Lung (tissue), 12 donors: ENCODE results near the gene DLK2. TPM values are rescaled to one million over a fixed set of nuclear protein-coding genes. Genes with fewer than 3 reads are reported as not detected.

Experiments used
- ATAC-seq: fragments of 200-7000 bp; cut with Tn5 transposase; one replicate; pipeline ENCODE4 v1.9.1; 2020; ENCODE audit warnings: moderate number of reproducible peaks; ENCODE audit not compliant: insufficient read depth, low FRiP score
- DNase-seq, 3 donors: peaks; one replicate each; pipeline ENCODE4 v3.0.0-alpha.2; 2013 to 2017
- H3K27ac ChIP-seq, 2 donors: one replicate each; pipeline ENCODE4 v1.5.1; 2013; ENCODE audit warnings: mild to moderate bottlenecking in 2 of 2, moderate library complexity in 2 of 2, control low read depth in 1 of 2, inconsistent platforms in 1 of 2, low read depth in 1 of 2, low read length in 1 of 2
- H3K27me3 ChIP-seq, 3 donors: one replicate each; pipeline ENCODE4 v1.5.1; 2013; ENCODE audit warnings: low read length in 2 of 3; ENCODE audit not compliant: control insufficient read depth in 3 of 3, insufficient read depth in 3 of 3
- H3K36me3 ChIP-seq, 4 donors: one replicate each; pipeline ENCODE4 v1.5.1; 2013; ENCODE audit warnings: low read length in 4 of 4, mild to moderate bottlenecking in 1 of 4, moderate library complexity in 1 of 4; ENCODE audit not compliant: control insufficient read depth in 4 of 4, insufficient read depth in 4 of 4
- H3K4me1 ChIP-seq, 5 donors: one replicate each; pipeline ENCODE4 v1.5.1; 2013; ENCODE audit warnings: low read length in 5 of 5, mild to moderate bottlenecking in 2 of 5, moderate library complexity in 1 of 5; ENCODE audit not compliant: control insufficient read depth in 5 of 5, insufficient read depth in 5 of 5
- H3K4me3 ChIP-seq: one replicate; pipeline ENCODE4 v1.5.1; 2013; ENCODE audit warnings: mild to moderate bottlenecking, control low read depth, moderate library complexity
- H3K9ac ChIP-seq, 2 donors: one replicate each; pipeline ENCODE4 v1.5.1; 2013; ENCODE audit warnings: low read length in 2 of 2, control low read depth in 1 of 2; ENCODE audit not compliant: insufficient read depth in 1 of 2
- H3K9me3 ChIP-seq, 4 donors: one replicate each; pipeline ENCODE4 v1.5.1; 2013; ENCODE audit warnings: low read length in 3 of 4, mild to moderate bottlenecking in 1 of 4, moderate library complexity in 1 of 4; ENCODE audit not compliant: control insufficient read depth in 4 of 4, insufficient read depth in 3 of 4
- CTCF ChIP-seq: IDR thresholded peaks from 2 replicates; pipeline ENCODE4 v1.5.1; 2012; ENCODE audit warnings: mild to moderate bottlenecking; ENCODE audit errors: control extremely low read depth, extremely low read depth
- WGBS, 2 donors: extraction: QIAGEN DNeasy Blood & Tissue Kit; methylation state at CpG; one replicate each; pipeline ENCODE4 v1.1.7; 2013; 5-methylcytosine and 5-hydroxymethylcytosine counted together
- polyA plus RNA-seq, 2 donors: library from polyadenylated mRNA; stranded (reverse); fragments of 200-250 nt; gene quantifications; one replicate each; pipeline ENCODE4 v1.2.1, GENCODE V29; 2013
- total RNA-seq, 2 donors: library from RNA; depleted of rRNA in 1 of 2; stranded (reverse); fragments of >200 nt in 1 of 2; gene quantifications; one replicate each; pipeline ENCODE4 v1.2.1, GENCODE V29; 2014 to 2021
- donor health status: control.
- donor health status: control.
- donor health status: Bipolar disorder and iron deficiency.
- donor health status: healthy.
- donor health status: DM: yes; HTN: yes; CAD: no.

DLK2 gene
- total and polyA plus RNA-seq, 4 donors: 1.1 to 2.6 (median 1.3) TPM

DNA sequence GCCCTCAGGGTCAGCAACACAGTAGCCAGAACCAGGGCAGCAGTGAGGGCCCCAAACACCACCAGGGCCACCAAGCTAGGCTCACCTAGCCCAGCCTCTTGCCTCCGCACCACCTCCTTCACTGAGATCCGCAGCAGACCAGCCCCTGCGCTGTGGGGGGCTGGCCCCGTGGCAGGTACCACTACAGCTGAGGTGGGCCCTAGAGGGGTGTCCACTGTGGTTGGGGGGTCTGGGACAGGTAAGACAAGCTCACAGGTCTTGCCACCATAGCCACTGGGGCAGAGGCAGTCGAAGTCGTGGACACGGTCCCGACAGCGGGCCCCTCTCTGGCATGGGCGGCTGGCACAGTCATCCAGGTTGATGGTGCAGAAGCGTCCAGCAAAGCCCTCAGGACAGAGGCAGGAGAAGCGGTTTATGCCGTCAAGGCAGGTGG, 4.6 kb downstream of the DLK2 start:
- H3K4me1 ChIP-seq: peaks cover 0 to 1% (median 0%) of the 10 kb centered on the region in 5 donors
- peaks cover 0 to 2% (median 0%) of the 10 kb centered on the region in 4 donors for H3K9me3 ChIP-seq
- WGBS, 2 donors: 93 to 95% methylated on average over 11 to 13 of the region's 13 CpGs
- TF ChIP-seq CTCF: no peak
- H3K4me3 ChIP-seq: no peak overlapping the region
- H3K27ac ChIP-seq: no peak overlapping the region
- ATAC-seq (no peak), DNase-seq (no peak)
- H3K9ac ChIP-seq: no peak overlapping the region
- H3K36me3 ChIP-seq: peaks cover 0 to 53% (median 17%) of the 10 kb centered on the region in 4 donors
- H3K27me3 ChIP-seq: peaks cover 0 to 2% (median 0%) of the 10 kb centered on the region in 3 donors

GRCh38 chr6:43448916-43449315, 6.4 kb downstream of the DLK2 start:
- H3K9me3 ChIP-seq: peaks cover 0 to 3% (median 0%) of the 10 kb centered on the region in 4 donors
- TF ChIP-seq CTCF: no peak
- no peaks in the 10 kb centered on the region for H3K4me1 ChIP-seq
- WGBS, 2 donors: 92 to 95% methylated on average over 4 of the region's 4 CpGs
- DNase-seq: no peak
- no peak for ATAC-seq
- H3K4me3 ChIP-seq: no peak overlapping the region
- H3K9ac ChIP-seq: no peak overlapping the region
- H3K27ac ChIP-seq: no peak overlapping the region
- peaks cover 0 to 70% (median 23%) of the 10 kb centered on the region in 4 donors for H3K36me3 ChIP-seq
- no peaks in the 10 kb centered on the region for H3K27me3 ChIP-seq

DNA sequence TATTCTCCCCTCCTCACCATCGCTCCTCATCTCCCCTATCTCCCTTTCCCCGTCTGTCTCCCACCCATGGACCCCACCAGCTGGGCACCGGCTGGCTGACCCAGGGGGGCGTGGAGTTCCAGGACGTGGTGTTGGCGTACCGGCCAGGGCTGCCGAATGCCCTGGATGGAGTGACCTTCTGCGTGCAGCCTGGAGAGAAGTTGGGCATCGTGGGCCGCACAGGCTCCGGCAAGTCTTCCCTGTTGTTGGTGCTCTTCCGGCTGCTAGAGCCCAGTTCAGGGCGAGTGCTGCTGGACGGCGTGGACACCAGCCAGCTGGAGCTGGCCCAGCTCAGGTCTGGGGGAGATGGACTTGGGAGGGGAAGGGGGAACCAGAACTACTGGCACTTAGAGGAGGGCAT, 7.7 kb downstream of the DLK2 start:
- 95 to 96% methylated on average over 16 of the region's 16 CpGs for WGBS, 2 donors
- no peak overlapping the region for H3K4me3 ChIP-seq
- TF ChIP-seq CTCF: no peak
- no peak overlapping the region for H3K9ac ChIP-seq
- DNase-seq: no peak
- no peak for ATAC-seq
- H3K9me3 ChIP-seq: peaks cover 0 to 2% (median 0%) of the 10 kb centered on the region in 4 donors
- H3K27ac ChIP-seq: no peak overlapping the region
- peaks cover 0 to 78% (median 23%) of the 10 kb centered on the region in 4 donors for H3K36me3 ChIP-seq
- no peaks in the 10 kb centered on the region for H3K4me1 ChIP-seq
- H3K27me3 ChIP-seq: no peaks in the 10 kb centered on the region

- ATAC-seq (no peak), DNase-seq (no peak)
- peaks cover 0 to 2% (median 0%) of the 10 kb centered on the region in 4 donors for H3K9me3 ChIP-seq
Measured at GRCh38 chr6:43445576-43445975, 9.8 kb downstream of the DLK2 start.

More at GRCh38 chr6:43445576-43445975, 9.8 kb downstream of the DLK2 start:
- Histone ChIP-seq H3K4me1 (no peaks in the 10 kb centered on the region), H3K27ac (no peak overlapping the region), H3K36me3 (peaks cover 5 to 70% (median 28%) of the 10 kb centered on the region in 4 donors), H3K27me3 (no peaks in the 10 kb centered on the region), H3K4me3 (no peak overlapping the region), H3K9ac (no peak overlapping the region)
- 92 to 96% methylated on average over 16 of the region's 16 CpGs for WGBS, 2 donors
- TF ChIP-seq CTCF: no peak
